Heart left ventricle (tissue), 13 donors: Measurements from ENCODE around the gene TFB1M.

Experiments
- POLR2A ChIP-seq, 2 donors: fragments of 450-650 bp; IDR thresholded peaks; one replicate each; pipeline ENCODE4 v1.6.1; 2017; ENCODE audit warnings: antibody characterized with exemption in 2 of 2, mild to moderate bottlenecking in 2 of 2, moderate library complexity in 2 of 2
- TF ChIP-seq, protein P1 (sequence below), 12 donors: fragments of 200-600 bp; sonication (generic) in 4 of 12; IDR thresholded peaks; one replicate each; pipeline versions ENCODE4 v1.5.0 to v1.8.0; 2018 to 2022; ENCODE audit warnings: antibody characterized with exemption in 12 of 12, mild to moderate bottlenecking in 5 of 12
- donor health status: ischemic (EF 13 %, LVEDD 7.1; RV severe dilation, severe dysfunction).
- donor health status: DM: no; HTN: yes; CAD: no.
- donor health status: DM: no; HTN: no; CAD: no.
- donor health status: ischemic (EF 25% LVEDD 6.9; RV normal size, moderate dysfunction).
- donor health status: ischemic (EF 25% LVEDD 5.7; RV mildly dilated, moderate dysfunction).
- donor health status: ischemic (EF 35%, LVEDD 5.7; RV mildly dilated, moderate dysfunction).
- donor health status: nonischemic (EF 11% LVEDD 7.7; RV severe dilation, severe dysfunction).
- donor health status: DM: yes; HTN: yes; CAD: no.
- donor health status: PGD.
- donor health status: ischemic (EF 29% LVEDD 5.4; RV normal size, mild dysfunction).
- donor health status: nonischemic (EF 23%, LVEDD 6.1; RV moderate dilation, normal function).

DNA sequence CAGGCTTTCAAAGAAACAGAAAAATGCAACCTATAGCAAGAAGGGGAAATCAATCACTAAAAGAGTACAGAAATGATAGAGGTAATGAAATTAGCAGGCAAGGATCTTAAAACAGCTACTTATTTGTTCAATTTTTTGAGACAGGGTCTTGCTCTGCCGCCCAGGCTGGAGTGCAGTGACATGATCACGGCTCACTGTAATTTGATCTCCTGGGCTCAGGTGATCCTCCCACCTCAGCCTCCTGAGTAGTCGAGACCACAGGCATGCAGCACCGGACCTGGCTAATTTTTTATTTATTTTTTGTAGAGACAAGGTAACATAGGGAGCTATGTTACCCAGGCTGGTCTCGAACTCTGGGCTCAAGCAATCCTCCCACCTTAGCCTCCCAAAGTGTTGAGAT is 21.6 kb downstream of the TFB1M start:
- TF ChIP-seq POLR2A (IDR thresholded peaks at IDR 0.05) = no peak
- TF ChIP-seq, protein P1, sequence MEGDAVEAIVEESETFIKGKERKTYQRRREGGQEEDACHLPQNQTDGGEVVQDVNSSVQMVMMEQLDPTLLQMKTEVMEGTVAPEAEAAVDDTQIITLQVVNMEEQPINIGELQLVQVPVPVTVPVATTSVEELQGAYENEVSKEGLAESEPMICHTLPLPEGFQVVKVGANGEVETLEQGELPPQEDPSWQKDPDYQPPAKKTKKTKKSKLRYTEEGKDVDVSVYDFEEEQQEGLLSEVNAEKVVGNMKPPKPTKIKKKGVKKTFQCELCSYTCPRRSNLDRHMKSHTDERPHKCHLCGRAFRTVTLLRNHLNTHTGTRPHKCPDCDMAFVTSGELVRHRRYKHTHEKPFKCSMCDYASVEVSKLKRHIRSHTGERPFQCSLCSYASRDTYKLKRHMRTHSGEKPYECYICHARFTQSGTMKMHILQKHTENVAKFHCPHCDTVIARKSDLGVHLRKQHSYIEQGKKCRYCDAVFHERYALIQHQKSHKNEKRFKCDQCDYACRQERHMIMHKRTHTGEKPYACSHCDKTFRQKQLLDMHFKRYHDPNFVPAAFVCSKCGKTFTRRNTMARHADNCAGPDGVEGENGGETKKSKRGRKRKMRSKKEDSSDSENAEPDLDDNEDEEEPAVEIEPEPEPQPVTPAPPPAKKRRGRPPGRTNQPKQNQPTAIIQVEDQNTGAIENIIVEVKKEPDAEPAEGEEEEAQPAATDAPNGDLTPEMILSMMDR (IDR thresholded peaks at IDR 0.05) = no peak
